K562 treated with DMSO at 1 percent for 24 hours (cell line): ENCODE measurements around the gene SPATA24. TPM values are rescaled to one million over a fixed set of nuclear protein-coding genes. Genes with fewer than 3 reads are reported as not detected.

Experiments
- total RNA-seq: library from RNA; unstranded; fragments of 300-600 nt; gene quantifications from 2 replicates; pipeline ENCODE4 v1.2.3, GENCODE V29; 2022; ENCODE audit warnings: low read depth; ENCODE audit not compliant: insufficient read depth

SPATA24 gene
- 5.0 and 7.1 TPM in 2 replicates for total RNA-seq

DNA sequence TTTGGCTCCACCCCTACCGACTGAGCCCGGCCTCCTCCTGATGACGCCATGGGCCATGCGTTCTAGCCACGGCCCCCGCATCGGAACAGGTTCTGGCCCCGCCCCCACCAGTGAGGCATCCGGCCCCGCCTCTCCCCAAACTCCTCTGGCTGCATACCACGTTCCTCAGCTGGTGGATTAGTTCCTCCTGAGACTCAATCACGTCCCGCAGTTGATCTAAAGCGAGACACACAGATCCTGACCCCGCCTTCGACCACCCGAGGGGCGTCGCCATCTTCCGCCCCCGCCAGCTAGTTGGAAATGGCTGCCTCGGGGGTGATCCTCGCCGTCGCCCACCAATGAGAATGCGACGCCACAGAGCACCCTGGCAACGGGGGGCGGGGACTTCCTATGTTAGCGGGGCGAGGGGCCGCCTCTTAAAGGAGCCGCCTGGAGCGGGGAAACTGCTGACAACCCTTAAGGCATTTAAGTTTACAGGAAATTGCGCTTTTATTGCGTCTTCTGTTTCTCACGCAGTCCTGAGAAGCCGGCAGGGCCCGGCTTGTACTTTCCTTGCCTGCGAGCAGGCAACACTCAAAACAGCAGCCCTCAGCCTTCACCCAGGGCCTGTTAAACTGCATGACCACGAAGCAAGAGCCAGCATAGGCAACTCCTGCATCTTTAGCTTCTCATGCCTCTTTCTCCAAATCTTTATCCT lies at the start of gene SPATA24:
SPATA24 (minus strand) TSS at position 303 of the 697 bp plus-strand sequence; CDS start at position 274, 29 bp downstream.

GRCh38 chr5:139439013-139439903 lies 35.4 kb upstream of the SPATA24 start, which contains the start of gene DNAJC18:
Gene DNAJC18, minus strand, starts transcription at chr5:139439525. Its CDS starts 80 bp downstream, at chr5:139439445.

GRCh38 chr5:139394654-139395566 lies 9.0 kb downstream of the SPATA24 start, which contains the start of gene PROB1:
Gene PROB1, minus strand, starts transcription at chr5:139395104. Its CDS starts 23 bp downstream, at chr5:139395081.

DNA sequence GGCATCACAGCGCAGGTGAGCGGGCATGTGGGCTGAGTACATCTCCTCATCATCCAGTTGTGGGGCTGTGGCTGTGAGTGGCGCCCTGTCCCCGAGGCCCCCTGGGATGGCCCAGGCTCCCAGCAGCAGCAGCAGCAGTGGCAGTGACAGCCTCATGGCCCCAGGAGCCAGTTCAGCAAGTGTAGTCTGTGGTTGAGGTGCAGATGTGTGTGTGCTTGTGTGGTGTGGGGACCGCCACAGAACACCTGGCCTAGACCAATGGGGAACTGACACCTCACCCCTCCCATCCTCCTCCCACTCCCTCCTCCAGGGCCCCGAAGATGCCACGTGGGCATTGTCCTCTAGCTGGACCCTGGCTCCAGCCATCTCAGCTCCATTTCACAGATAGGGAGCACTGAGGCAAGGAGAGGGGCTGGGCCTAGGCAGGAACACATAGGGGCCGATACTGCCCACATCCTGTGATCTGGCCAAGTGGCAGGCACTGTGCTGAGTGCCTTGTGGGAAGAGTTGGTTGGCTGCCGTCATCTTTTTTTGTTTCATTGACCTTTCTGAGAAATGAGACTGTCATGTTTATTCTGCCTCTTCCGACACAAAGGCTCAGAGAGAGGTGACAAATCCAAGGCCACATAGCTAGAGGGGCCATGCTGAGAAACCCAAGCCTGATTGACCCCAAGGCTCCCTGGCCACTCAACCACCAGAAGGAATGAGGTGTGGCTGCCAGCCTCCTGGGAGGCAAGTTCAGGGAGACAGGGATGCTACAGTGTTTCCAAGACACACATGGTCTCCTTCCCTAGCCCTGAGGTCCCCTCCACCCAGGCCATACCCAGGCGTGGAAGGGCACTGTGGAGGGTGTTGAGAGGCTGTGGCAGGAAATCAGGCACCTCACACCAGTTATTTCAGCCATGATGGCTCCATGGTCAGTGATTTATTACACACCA lies 13.9 kb downstream of the SPATA24 start, which contains the start of gene MZB1:
MZB1 (minus strand) TSS at position 213 of the 938 bp plus-strand sequence; CDS start at position 156, 57 bp downstream.

GRCh38 chr5:139383275-139383992 lies 20.5 kb downstream of the SPATA24 start, which contains the start of gene SLC23A1:
Gene SLC23A1, minus strand, starts transcription at chr5:139383297. Its CDS starts 44 bp downstream, at chr5:139383253.

Other genes starting within 250 kb of the SPATA24 start
- 48.5 and 52.6 TPM in 2 replicates for gene SIL1, start 205.7 kb downstream of the SPATA24 start, total RNA-seq
- gene MATR3, start 110.3 kb downstream of the SPATA24 start, total RNA-seq: 90.5 and 99.3 TPM in 2 replicates
- 92.0 and 105 TPM in 2 replicates for gene PAIP2, start 62.2 kb downstream of the SPATA24 start, total RNA-seq
- 0.29 and 0.45 TPM in 2 replicates for gene SLC23A1, start 20.8 kb downstream of the SPATA24 start, total RNA-seq
- gene MZB1, start 14.2 kb downstream of the SPATA24 start, total RNA-seq: 0.35 TPM in 1 of 2 replicates, not detected in the other
- gene PROB1, start 9.0 kb downstream of the SPATA24 start, total RNA-seq: 3.4 and 3.5 TPM in 2 replicates
- gene DNAJC18, start 35.4 kb upstream of the SPATA24 start, total RNA-seq: 3.1 and 4.6 TPM in 2 replicates
- gene ECSCR, start 58.7 kb upstream of the SPATA24 start, total RNA-seq: not detected in 2 replicates
- gene SMIM33, start 66.9 kb upstream of the SPATA24 start, total RNA-seq: not detected in 2 replicates
- 118 and 123 TPM in 2 replicates for gene STING1, start 78.7 kb upstream of the SPATA24 start, total RNA-seq
- 97.0 and 102 TPM in 2 replicates for gene UBE2D2, start 157.2 kb upstream of the SPATA24 start, total RNA-seq
- gene CXXC5, start 244.3 kb upstream of the SPATA24 start, total RNA-seq: 146 and 152 TPM in 2 replicates